HG02798 (cell line): ENCODE data around the gene OOEP.
A peak's percentile ranks its signal among the peaks of the same experiment; 100 is the strongest.
"Not testable (repeated sequence)": the region's sequence is repeated elsewhere in the genome, so short reads cannot be mapped to it uniquely, and the experiment has no call there.

Source experiments
- ATAC-seq: cut with Tn5 transposase; IDR thresholded peaks from one replicate; pipeline ENCODE4 v1.9.1; 2021; ENCODE audit warnings: mild to moderate bottlenecking; ENCODE audit not compliant: unreplicated experiment, poor library complexity

OOEP gene

GRCh38 chr6:73369563-73369962, at the start of gene OOEP:
OOEP (minus strand) TSS chr6:73369897; CDS start chr6:73369792, 105 bp downstream.
- ATAC-seq: no peak

- ATAC-seq: no peak
These were observed 48.5 kb upstream of the OOEP start for GRCh38 chr6:73418081-73418741.

- no peak for ATAC-seq
These were observed 43.4 kb upstream of the OOEP start for GRCh38 chr6:73413102-73413501.

GRCh38 chr6:73409395-73409794, 39.7 kb upstream of the OOEP start:
- no peak for ATAC-seq

GRCh38 chr6:73400656-73401055, 31.0 kb upstream of the OOEP start:
- ATAC-seq: no peak

- ATAC-seq: no peak
These were observed 26.2 kb upstream of the OOEP start for GRCh38 chr6:73395875-73396274.

GRCh38 chr6:73394577-73395354, 25.1 kb upstream of the OOEP start, which contains the start of gene DDX43:
DDX43 (plus strand) TSS chr6:73394828; CDS start chr6:73394906, 78 bp downstream.
- peak; percentile 82 for ATAC-seq

GRCh38 chr6:73393278-73393677, 23.6 kb upstream of the OOEP start:
- ATAC-seq: no peak

GRCh38 chr6:73392188-73392587, 22.5 kb upstream of the OOEP start:
- ATAC-seq: not testable (repeated sequence)

- no peak for ATAC-seq
These were observed 22.0 kb upstream of the OOEP start for GRCh38 chr6:73391675-73392074.

GRCh38 chr6:73389854-73390253, 20.2 kb upstream of the OOEP start:
- no peak for ATAC-seq

- peak; percentile 84 for ATAC-seq
These were observed 19.3 kb upstream of the OOEP start for GRCh38 chr6:73388800-73389512.

GRCh38 chr6:73388433-73388799, 18.7 kb upstream of the OOEP start:
- peak; percentile 20 for ATAC-seq

- no peak for ATAC-seq
These were observed 12.9 kb upstream of the OOEP start for GRCh38 chr6:73382462-73383113.

GRCh38 chr6:73381531-73381930, 11.8 kb upstream of the OOEP start:
- ATAC-seq: not testable (repeated sequence)

GRCh38 chr6:73377225-73377624, 7.5 kb upstream of the OOEP start:
- ATAC-seq: no peak

- no peak for ATAC-seq
These were observed 5.5 kb upstream of the OOEP start for GRCh38 chr6:73375216-73375615.

- no peak for ATAC-seq
These were observed 2.8 kb upstream of the OOEP start for GRCh38 chr6:73372516-73372915.

GRCh38 chr6:73371984-73372383, 2.3 kb upstream of the OOEP start:
- no peak for ATAC-seq

- ATAC-seq: no peak
These were observed 540 bp downstream of the OOEP start for GRCh38 chr6:73369157-73369556.

- ATAC-seq: no peak
These were observed 1.0 kb downstream of the OOEP start for GRCh38 chr6:73368675-73369074.
